ENCODE measurements around the gene PRDM16. TPM values are rescaled to one million over a fixed set of nuclear protein-coding genes. Genes with fewer than 3 reads are reported as not detected.

The PRDM16 gene
- total RNA-seq, 1 donor from 2014 or later: 0.43 TPM

DNA sequence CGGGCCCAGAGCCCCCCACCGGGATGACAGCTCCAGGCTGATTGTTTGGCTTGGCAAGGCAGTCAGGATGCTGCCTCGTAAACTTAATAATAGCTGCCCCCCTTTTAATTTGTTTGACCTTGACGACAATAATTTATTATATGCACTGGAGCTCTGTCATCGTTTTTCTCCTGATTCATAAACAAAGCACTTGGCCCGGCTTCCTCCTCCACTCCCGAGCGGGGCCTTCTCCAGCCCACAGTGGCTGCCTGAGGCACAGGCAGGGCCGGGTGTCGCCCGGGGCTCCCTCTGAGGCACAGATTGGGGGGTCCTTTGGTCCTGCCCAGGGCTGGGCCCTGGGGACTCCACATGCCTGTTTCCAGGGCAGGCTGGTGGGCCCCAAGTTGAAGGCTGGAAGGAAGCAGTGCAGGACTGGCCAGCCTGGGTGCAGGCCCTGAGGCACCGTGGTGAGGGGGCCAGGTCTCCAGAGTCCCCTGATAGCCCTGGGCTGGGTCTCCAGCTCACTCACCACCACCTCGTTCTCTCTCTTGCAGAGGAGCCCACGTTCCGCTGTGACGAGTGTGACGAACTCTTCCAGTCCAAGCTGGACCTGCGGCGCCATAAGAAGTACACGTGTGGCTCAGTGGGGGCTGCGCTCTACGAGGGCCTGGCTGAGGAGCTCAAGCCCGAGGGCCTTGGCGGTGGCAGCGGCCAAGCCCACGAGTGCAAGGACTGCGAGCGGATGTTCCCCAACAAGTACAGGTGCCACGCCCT lies 333.4 kb downstream of the PRDM16 start:
- no peaks in the 10 kb centered on the region for H3K36me3 Mint-ChIP-seq (ENCODE audit: low read depth, unreplicated experiment)
- DNase-seq (ENCODE audit: low read depth): peak; percentile 41
- no peak overlapping the region for H3K4me3 Mint-ChIP-seq (ENCODE audit: unreplicated experiment)

DNA sequence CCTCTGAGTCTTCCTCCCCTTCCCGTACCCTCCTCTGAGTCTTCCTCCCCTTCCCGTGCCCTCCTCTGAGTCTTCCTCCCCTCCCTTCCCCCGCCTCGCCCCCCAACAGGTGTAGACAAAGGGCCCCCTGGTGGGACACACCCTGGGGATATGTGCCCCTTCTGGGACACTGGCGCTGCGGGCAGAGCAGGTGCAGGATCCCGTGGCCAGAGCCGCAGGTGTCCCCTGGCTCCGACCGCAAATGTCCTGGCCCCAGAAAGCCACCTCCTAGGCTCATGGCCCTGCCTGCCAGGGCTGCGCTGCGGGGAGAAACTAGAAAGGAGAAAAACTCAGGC lies 334.0 kb downstream of the PRDM16 start:
- Histone ChIP-seq H3K27me3 (ENCODE audit: insufficient read depth, low read length) (no peaks in the 10 kb centered on the region), H3K4me2 (ENCODE audit: low read length) (no peak overlapping the region), H3K4me3 (ENCODE audit: insufficient read depth, low read depth, low read length) (no peak overlapping the region), H3K36me3 (ENCODE audit: insufficient read depth, low read length) (no peaks in the 10 kb centered on the region), H3K4me1 (ENCODE audit: insufficient read depth, low read length) (peaks cover 8% of the 10 kb centered on the region), H3K79me2 (ENCODE audit: insufficient read depth, low read length) (no peaks in the 10 kb centered on the region), H4K20me1 (ENCODE audit: insufficient read depth, low read length) (no peaks in the 10 kb centered on the region), H3K27ac (ENCODE audit: low read depth, low read length) (no peak overlapping the region), H3K9ac (ENCODE audit: low read length) (no peak overlapping the region), H3K9me3 (ENCODE audit: insufficient read depth, low read depth, low read length) (no peaks in the 10 kb centered on the region), H2AFZ (ENCODE audit: low read depth, low read length) (no peak overlapping the region)
- DNase-seq (ENCODE audit: low read depth) (no peak), FAIRE-seq (no peak)
- H3K36me3 Mint-ChIP-seq (ENCODE audit: low read depth, unreplicated experiment): no peaks in the 10 kb centered on the region
- H3K4me1 Mint-ChIP-seq (ENCODE audit: low read depth, unreplicated experiment): peaks cover 2% of the 10 kb centered on the region
- no peak overlapping the region for H3K27ac Mint-ChIP-seq (ENCODE audit: unreplicated experiment)
- H3K4me3 Mint-ChIP-seq (ENCODE audit: unreplicated experiment): no peak overlapping the region
- TF ChIP-seq EZH2 (IDR thresholded peaks at IDR 0.05; ENCODE audit: insufficient read depth, low read length) (no peak), CTCF (IDR thresholded peaks at IDR 0.05; ENCODE audit: insufficient read depth, low read depth, low read length) (no peak)
- H3K27me3 Mint-ChIP-seq (ENCODE audit: low read depth, unreplicated experiment): peaks cover 29% of the 10 kb centered on the region
- no peaks in the 10 kb centered on the region for H3K9me3 Mint-ChIP-seq (ENCODE audit: unreplicated experiment)

More for the DNA sequence above, 333.4 kb downstream of the PRDM16 start:
- no peaks in the 10 kb centered on the region for H3K9me3 Mint-ChIP-seq (ENCODE audit: unreplicated experiment)
- TF ChIP-seq EZH2 (IDR thresholded peaks at IDR 0.05; ENCODE audit: insufficient read depth, low read length) (no peak), CTCF (IDR thresholded peaks at IDR 0.05; ENCODE audit: insufficient read depth, low read depth, low read length) (no peak)
- Histone ChIP-seq H2AFZ (ENCODE audit: low read depth, low read length) (no peak overlapping the region), H3K4me1 (ENCODE audit: insufficient read depth, low read length) (peaks cover 8% of the 10 kb centered on the region), H3K79me2 (ENCODE audit: insufficient read depth, low read length) (no peaks in the 10 kb centered on the region), H3K27ac (ENCODE audit: low read depth, low read length) (no peak overlapping the region), H3K4me2 (ENCODE audit: low read length) (no peak overlapping the region), H3K9me3 (ENCODE audit: insufficient read depth, low read depth, low read length) (no peaks in the 10 kb centered on the region), H3K9ac (ENCODE audit: low read length) (no peak overlapping the region), H4K20me1 (ENCODE audit: insufficient read depth, low read length) (no peaks in the 10 kb centered on the region), H3K27me3 (ENCODE audit: insufficient read depth, low read length) (no peaks in the 10 kb centered on the region), H3K36me3 (ENCODE audit: insufficient read depth, low read length) (no peaks in the 10 kb centered on the region), H3K4me3 (ENCODE audit: insufficient read depth, low read depth, low read length) (no peak overlapping the region)
- H3K4me1 Mint-ChIP-seq (ENCODE audit: low read depth, unreplicated experiment): peaks cover 2% of the 10 kb centered on the region
- H3K27ac Mint-ChIP-seq (ENCODE audit: unreplicated experiment): no peak overlapping the region
- no peak for FAIRE-seq
- peaks cover 34% of the 10 kb centered on the region for H3K27me3 Mint-ChIP-seq (ENCODE audit: low read depth, unreplicated experiment)

Data from astrocyte (in vitro differentiated cells and primary cell).